Nephron progenitor cell (in vitro differentiated cells): Measurements from ENCODE around the gene HIP1.
"Not testable (repeated sequence)": the region's sequence is repeated elsewhere in the genome, so short reads cannot be mapped to it uniquely, and the experiment has no call there.

Experiments used
- DNase-seq: peaks from one replicate; pipeline ENCODE4 v3.0.0; 2021
- H3K27ac Mint-ChIP-seq: 2 replicates; pipeline ENCODE4 v1.8.0; 2021; ENCODE audit warnings: mild to moderate bottlenecking, moderate library complexity, mixed read lengths
- H3K27me3 Mint-ChIP-seq: 2 replicates; pipeline ENCODE4 v1.8.0; 2021; ENCODE audit warnings: mild to moderate bottlenecking, low read depth, mixed read lengths; ENCODE audit not compliant: poor library complexity
- H3K36me3 Mint-ChIP-seq: 2 replicates; pipeline ENCODE4 v1.8.0; 2021; ENCODE audit warnings: low read depth, mixed read lengths
- H3K4me1 Mint-ChIP-seq: 2 replicates; pipeline ENCODE4 v1.8.0; 2021; ENCODE audit warnings: mixed read lengths
- H3K4me3 Mint-ChIP-seq: 2 replicates; pipeline ENCODE4 v1.8.0; 2021; ENCODE audit warnings: mild to moderate bottlenecking, moderate library complexity, mixed read lengths
- H3K9me3 Mint-ChIP-seq: 2 replicates; pipeline ENCODE4 v1.8.0; 2021; ENCODE audit warnings: mild to moderate bottlenecking, moderate library complexity, mixed read lengths
- CTCF ChIP-seq: fragments of 200-600 bp; sonication (generic); IDR thresholded peaks from 2 replicates; pipeline ENCODE4 v1.5.0; 2021; ENCODE audit warnings: antibody characterized with exemption

The HIP1 gene

DNA sequence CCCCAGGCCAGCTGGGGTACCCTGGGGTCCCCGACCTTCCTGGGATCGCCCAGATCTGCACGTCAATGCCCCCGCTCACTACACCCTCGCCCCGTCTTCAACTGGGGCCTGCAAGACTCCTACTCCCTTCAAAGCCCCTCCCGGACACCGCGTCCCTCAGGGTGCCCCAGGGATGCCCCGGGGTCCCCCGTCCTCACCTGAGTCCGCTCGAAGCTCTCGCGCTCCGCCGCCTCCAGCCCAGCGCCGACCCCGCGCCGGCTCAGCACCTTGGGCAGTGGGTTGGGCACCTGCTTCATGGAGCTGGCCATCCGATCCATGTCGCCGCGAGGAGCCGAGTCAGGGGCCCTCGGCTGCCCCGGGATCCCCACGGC lies at the start of gene HIP1:
Gene HIP1 (minus strand): TSS at position 338 of the 371 bp plus-strand sequence. CDS start 21 bp downstream, at position 317.
- H3K27ac Mint-ChIP-seq: peak within 1 kb of the TSS; percentile 63
- H3K4me1 Mint-ChIP-seq: peaks cover 72% of the 10 kb centered on the region
- H3K27me3 Mint-ChIP-seq: peaks cover 38% of the 10 kb centered on the region
- DNase-seq: no peak
- H3K9me3 Mint-ChIP-seq: peaks cover 3% of the 10 kb centered on the region
- peaks cover under 1% of the 10 kb centered on the region for H3K36me3 Mint-ChIP-seq
- peak within 1 kb of the TSS; percentile 96 for H3K4me3 Mint-ChIP-seq
- no peak for TF ChIP-seq CTCF

- H3K36me3 Mint-ChIP-seq, H3K4me3 Mint-ChIP-seq, H3K27me3 Mint-ChIP-seq, H3K27ac Mint-ChIP-seq, DNase-seq, H3K9me3 Mint-ChIP-seq, H3K4me1 Mint-ChIP-seq: not testable (repeated sequence)
These were observed 49.6 kb upstream of the HIP1 start for GRCh38 chr7:75788154-75788847.

GRCh38 chr7:75783058-75783457 lies 44.3 kb upstream of the HIP1 start:
- DNase-seq, H3K4me3 Mint-ChIP-seq, H3K27ac Mint-ChIP-seq: not testable (repeated sequence)
- peaks cover 12% of the 10 kb centered on the region for H3K27me3 Mint-ChIP-seq
- peaks cover 26% of the 10 kb centered on the region for H3K4me1 Mint-ChIP-seq
- peaks cover 17% of the 10 kb centered on the region for H3K36me3 Mint-ChIP-seq
- H3K9me3 Mint-ChIP-seq: peaks cover 25% of the 10 kb centered on the region

DNA sequence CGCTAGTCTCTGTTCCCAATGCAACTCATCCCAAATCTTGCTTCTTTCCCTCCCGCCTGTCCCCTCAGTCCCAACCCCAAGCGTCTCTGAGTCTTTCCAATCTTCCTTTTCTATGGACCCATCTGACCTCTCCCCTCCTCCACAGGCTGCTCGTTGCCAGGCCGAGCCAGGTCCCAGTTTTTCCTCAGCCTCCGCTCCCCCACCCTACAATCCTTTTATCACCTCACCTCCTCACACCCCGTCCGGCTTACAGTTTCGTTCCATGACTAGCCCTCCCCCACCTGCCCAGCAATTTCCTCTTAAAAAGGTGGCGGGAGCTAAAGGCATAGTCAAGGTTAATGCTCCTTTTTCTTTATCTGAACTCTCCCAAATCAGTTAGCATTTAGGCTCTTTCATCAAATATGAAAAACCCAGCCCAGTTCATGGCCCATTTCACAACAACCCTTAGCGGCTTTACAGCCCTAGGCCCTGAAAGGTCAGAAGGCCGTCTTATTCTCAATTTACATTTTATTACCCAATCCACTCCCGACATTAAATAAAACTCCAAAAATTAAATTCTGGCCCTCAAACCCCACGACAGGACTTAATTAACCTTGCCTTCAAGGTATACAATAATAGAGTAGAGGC lies 42.0 kb upstream of the HIP1 start:
- H3K9me3 Mint-ChIP-seq: peaks cover 25% of the 10 kb centered on the region
- peaks cover 17% of the 10 kb centered on the region for H3K36me3 Mint-ChIP-seq
- peak overlapping the region; percentile 16 for H3K27ac Mint-ChIP-seq
- peaks cover 12% of the 10 kb centered on the region for H3K27me3 Mint-ChIP-seq
- H3K4me3 Mint-ChIP-seq: peak overlapping the region; percentile 23
- H3K4me1 Mint-ChIP-seq: peaks cover 26% of the 10 kb centered on the region
- DNase-seq: not testable (repeated sequence)

DNA sequence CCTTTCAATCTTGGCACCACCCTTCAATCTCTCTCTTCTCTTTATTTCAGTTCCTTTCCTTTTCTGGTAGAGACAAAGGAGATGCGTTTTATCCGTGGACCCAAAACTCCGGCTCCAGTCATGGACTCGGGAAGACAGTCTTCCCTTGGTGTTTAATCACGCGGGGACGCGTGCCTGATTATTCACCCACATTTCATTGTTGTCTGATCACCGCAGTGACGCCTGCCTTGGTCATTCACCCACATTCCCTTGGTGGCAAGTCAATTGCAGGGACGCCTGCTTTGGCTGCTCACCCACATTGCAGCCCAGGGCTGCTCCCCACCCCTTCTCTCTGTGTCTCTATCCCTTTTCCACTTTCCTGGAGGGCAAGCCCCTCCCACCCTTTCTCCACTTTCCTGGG lies 40.8 kb upstream of the HIP1 start:
- Mint-ChIP-seq H3K4me1 (peaks cover 26% of the 10 kb centered on the region), H3K9me3 (peaks cover 25% of the 10 kb centered on the region), H3K27me3 (peaks cover 14% of the 10 kb centered on the region), H3K36me3 (peaks cover 17% of the 10 kb centered on the region), H3K27ac (peak overlapping the region; percentile 36)
- DNase-seq, H3K4me3 Mint-ChIP-seq: not testable (repeated sequence)

DNA sequence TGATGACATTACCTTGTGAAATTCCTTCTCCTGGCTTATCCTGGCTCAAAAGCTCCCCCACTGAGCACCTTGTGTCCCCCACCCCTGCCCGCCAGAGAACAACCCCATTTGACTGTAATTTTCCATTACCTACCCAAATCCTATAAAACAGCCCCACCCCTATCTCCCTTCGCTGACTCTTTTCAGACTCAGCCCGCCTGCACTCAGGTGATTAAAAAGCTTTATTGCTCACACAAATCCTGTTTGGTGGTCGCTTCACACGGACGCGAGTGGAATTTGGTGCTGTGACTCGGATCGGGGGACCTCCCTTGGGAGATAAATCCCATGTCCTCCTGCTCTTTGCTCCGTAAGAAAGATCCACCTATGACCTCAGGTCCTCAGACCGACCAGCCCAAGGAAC lies 40.3 kb upstream of the HIP1 start:
- peaks cover 26% of the 10 kb centered on the region for H3K4me1 Mint-ChIP-seq
- peaks cover 25% of the 10 kb centered on the region for H3K9me3 Mint-ChIP-seq
- H3K27ac Mint-ChIP-seq, H3K4me3 Mint-ChIP-seq, DNase-seq: not testable (repeated sequence)
- H3K27me3 Mint-ChIP-seq: peaks cover 14% of the 10 kb centered on the region
- peaks cover 17% of the 10 kb centered on the region for H3K36me3 Mint-ChIP-seq

GRCh38 chr7:75776295-75776971 lies 37.7 kb upstream of the HIP1 start:
- Mint-ChIP-seq H3K4me1 (peaks cover 38% of the 10 kb centered on the region), H3K4me3 (no peak overlapping the region), H3K36me3 (peaks cover under 1% of the 10 kb centered on the region), H3K9me3 (peaks cover 7% of the 10 kb centered on the region), H3K27me3 (peaks cover 7% of the 10 kb centered on the region), H3K27ac (no peak overlapping the region)
- no peak for TF ChIP-seq CTCF
- no peak for DNase-seq

DNA sequence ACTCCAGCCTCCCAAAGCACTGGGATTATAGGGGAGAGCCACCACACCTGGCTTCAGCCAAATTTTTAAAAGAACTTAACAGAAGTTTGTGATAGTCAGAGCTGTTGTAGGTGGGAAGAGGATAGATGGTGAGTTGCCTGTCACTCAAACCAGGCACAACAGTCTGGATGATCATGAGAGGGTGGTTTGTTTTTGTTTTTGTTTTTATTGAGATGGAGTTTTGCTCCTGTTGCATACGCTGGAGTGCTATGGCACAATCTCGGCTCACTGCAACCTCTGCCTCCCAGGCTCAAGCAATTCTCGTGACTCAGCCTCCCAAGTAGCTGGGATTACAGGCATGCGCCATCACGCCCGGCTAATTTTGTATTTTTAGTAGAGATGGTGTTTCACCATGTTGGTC lies 35.2 kb upstream of the HIP1 start:
- not testable (repeated sequence) for H3K4me3 Mint-ChIP-seq

More for the DNA sequence above, 35.2 kb upstream of the HIP1 start:
- not testable (repeated sequence) for H3K27me3 Mint-ChIP-seq, H3K36me3 Mint-ChIP-seq, DNase-seq, H3K27ac Mint-ChIP-seq, H3K9me3 Mint-ChIP-seq
- H3K4me1 Mint-ChIP-seq: peaks cover 14% of the 10 kb centered on the region
